Peyer's patch (tissue), 4 donors: ENCODE results near the gene RNU6-1. TPM values are rescaled to one million over a fixed set of nuclear protein-coding genes. Genes with fewer than 3 reads are reported as not detected.

Experiments used
- DNase-seq, 3 donors: peaks; one replicate each; pipeline ENCODE4 v3.0.0-alpha.2; 2017 to 2019
- H3K27ac ChIP-seq, 4 donors: fragments of 200-600 bp; sonication (generic); one replicate each; pipeline ENCODE4 v1.5.1; 2016 to 2019
- H3K27me3 ChIP-seq, 2 donors: fragments of 200-600 bp; sonication (generic); one replicate each; pipeline ENCODE4 v1.5.1; 2019
- H3K36me3 ChIP-seq, 3 donors: fragments of 200-600 bp; sonication (generic); one replicate each; pipeline ENCODE4 v1.5.1; 2016 to 2019
- H3K4me1 ChIP-seq, 4 donors: fragments of 200-600 bp; sonication (generic); one replicate each; pipeline ENCODE4 v1.5.1; 2016 to 2019
- H3K4me3 ChIP-seq, 4 donors: fragments of 200-600 bp; sonication (generic); 1 replicate in 3 of 4; 2 replicates in 1 of 4; pipeline ENCODE4 v1.5.1; 2016 to 2019; ENCODE audit warnings: mild to moderate bottlenecking in 1 of 4
- H3K9me3 ChIP-seq, 4 donors: fragments of 200-600 bp; sonication (generic); one replicate each; pipeline ENCODE4 v1.5.1; 2016 to 2019; ENCODE audit warnings: mild to moderate bottlenecking in 1 of 4
- CTCF ChIP-seq, 6 experiments: fragments of 450-650 bp in 4 of 6; fragments of 200-600 bp in 2 of 6; sonication (generic) in 1 of 6; IDR thresholded peaks; one replicate each; pipeline ENCODE4 v1.5.1; 2017 to 2019; ENCODE audit warnings: antibody characterized with exemption in 6 of 6, mild to moderate bottlenecking in 3 of 6, moderate library complexity in 1 of 6
- POLR2A ChIP-seq, 2 donors: fragments of 450-650 bp; IDR thresholded peaks; one replicate each; pipeline ENCODE4 v1.5.1; 2017; ENCODE audit warnings: antibody characterized with exemption in 2 of 2, mild to moderate bottlenecking in 2 of 2, moderate library complexity in 2 of 2
- total RNA-seq, 4 donors: library from RNA; depleted of rRNA; stranded (reverse); fragments of >200 nt; gene quantifications; one replicate each; pipeline ENCODE4 v1.1.0, GENCODE V29; 2016

The RNU6-1 gene
- total RNA-seq, 4 donors from 2014 or later = not detected

- Histone ChIP-seq H3K9me3 (no peaks in the 10 kb centered on the region), H3K36me3 (no peaks in the 10 kb centered on the region), H3K4me3 (peak overlapping the region; percentile 30 to 53 (median 48)), H3K27me3 (peaks cover 4 to 39% of the 10 kb centered on the region in 2 donors), H3K27ac (peak overlapping the region in 1 of 4 donors; percentile 25), H3K4me1 (peaks cover 6 to 53% (median 31%) of the 10 kb centered on the region in 4 donors)
- peak in 1 of 3 donors; percentile 30 for DNase-seq
- TF ChIP-seq POLR2A (IDR thresholded peaks at IDR 0.05) (no peak), CTCF (IDR thresholded peaks at IDR 0.05) (no peak)
These were observed 3.8 kb downstream of the RNU6-1 start for GRCh38 chr15:67836134-67836455.

GRCh38 chr15:67835297-67836133 lies 4.3 kb downstream of the RNU6-1 start:
- Histone ChIP-seq H3K4me3 (peak overlapping the region; percentile 30 to 53 (median 48)), H3K27ac (peak overlapping the region in 1 of 4 donors; percentile 25), H3K9me3 (no peaks in the 10 kb centered on the region), H3K27me3 (peaks cover 4 to 39% of the 10 kb centered on the region in 2 donors), H3K4me1 (peaks cover 6 to 50% (median 31%) of the 10 kb centered on the region in 4 donors), H3K36me3 (no peaks in the 10 kb centered on the region)
- TF ChIP-seq POLR2A (IDR thresholded peaks at IDR 0.05) (no peak), CTCF (IDR thresholded peaks at IDR 0.05) (no peak)
- peak in 2 of 3 donors; percentile 20 to 53 for DNase-seq

- TF ChIP-seq CTCF (IDR thresholded peaks at IDR 0.05) (no peak), POLR2A (IDR thresholded peaks at IDR 0.05) (no peak)
- peaks cover 6 to 56% (median 31%) of the 10 kb centered on the region in 4 donors for H3K4me1 ChIP-seq
- peaks cover 0 to 2% (median 0%) of the 10 kb centered on the region in 4 donors for H3K9me3 ChIP-seq
- H3K36me3 ChIP-seq = no peaks in the 10 kb centered on the region
- peaks cover 4 to 45% of the 10 kb centered on the region in 2 donors for H3K27me3 ChIP-seq
- H3K27ac ChIP-seq = no peak overlapping the region
- H3K4me3 ChIP-seq = peak overlapping the region; percentile 30 to 53 (median 48)
- peak; percentile 29 to 56 (median 54) for DNase-seq
These were observed 5.1 kb downstream of the RNU6-1 start for GRCh38 chr15:67834581-67835296.

GRCh38 chr15:67833710-67834511 lies 5.9 kb downstream of the RNU6-1 start:
- Histone ChIP-seq H3K27me3 (peaks cover 4 to 54% of the 10 kb centered on the region in 2 donors), H3K4me3 (peak overlapping the region; percentile 30 to 53 (median 48)), H3K9me3 (peaks cover 0 to 4% (median 0%) of the 10 kb centered on the region in 4 donors), H3K4me1 (peaks cover 6 to 60% (median 29%) of the 10 kb centered on the region in 4 donors), H3K36me3 (no peaks in the 10 kb centered on the region), H3K27ac (no peak overlapping the region)
- DNase-seq = peak; percentile 50 to 68 (median 67)
- TF ChIP-seq POLR2A (IDR thresholded peaks at IDR 0.05) = no peak
- peak; percentile 11 to 69 (median 48) for TF ChIP-seq CTCF (IDR thresholded peaks at IDR 0.05)
